HepG2 (cell line): Measurements from ENCODE around the gene TP53AIP1.

Experiments used
- CTCF ChIP-seq: sonication (generic); formaldehyde crosslinking; IDR thresholded peaks from 2 replicates; pipeline ENCODE4 v1.5.0; 2020; ENCODE audit warnings: mild to moderate bottlenecking, missing genetic modification reagents, moderate library complexity
- EP300 ChIP-seq, 3 experiments: sonication (generic) in 1 of 3; formaldehyde crosslinking in 1 of 3; IDR thresholded peaks; 2 replicates each; pipeline versions ENCODE4 v1.5.1 to v1.6.1; 2011 to 2020; ENCODE audit warnings: low read depth in 2 of 3, low read length in 2 of 3, borderline replicate concordance in 1 of 3, improper control_type of control experiment in 1 of 3, mild to moderate bottlenecking in 1 of 3, missing genetic modification reagents in 1 of 3, moderate library complexity in 1 of 3
- ESRRA ChIP-seq: sonication (generic); formaldehyde crosslinking; IDR thresholded peaks from 2 replicates; pipeline ENCODE4 v1.5.1; 2020; ENCODE audit warnings: mild to moderate bottlenecking, low read depth, missing genetic modification reagents
- HDAC1 ChIP-seq: sonication (generic); formaldehyde crosslinking; IDR thresholded peaks from 2 replicates; pipeline ENCODE4 v1.5.1; 2020; ENCODE audit warnings: mild to moderate bottlenecking, missing genetic modification reagents
- MYC ChIP-seq: sonication (generic); formaldehyde crosslinking; IDR thresholded peaks from 2 replicates; pipeline ENCODE4 v1.9.0; 2021; ENCODE audit warnings: missing genetic modification reagents, borderline replicate concordance
- RARG ChIP-seq: sonication (generic); formaldehyde crosslinking; IDR thresholded peaks from 2 replicates; pipeline ENCODE4 v1.4.0; 2020; ENCODE audit warnings: low read depth, mild to moderate bottlenecking, missing genetic modification reagents
- SKIL ChIP-seq: sonication (generic); formaldehyde crosslinking; IDR thresholded peaks from 2 replicates; pipeline ENCODE4 v1.8.0; 2022; ENCODE audit warnings: missing genetic modification reagents, mild to moderate bottlenecking, moderate library complexity, borderline replicate concordance
- TBP ChIP-seq: sonication (generic); formaldehyde crosslinking; IDR thresholded peaks from 2 replicates; pipeline ENCODE4 v1.5.0; 2020; ENCODE audit warnings: missing genetic modification reagents
- TGIF2 ChIP-seq: IDR thresholded peaks from 2 replicates; pipeline ENCODE4 v1.6.1; 2016; ENCODE audit warnings: control low read depth, missing compliant biosample characterization
- ZNF256 ChIP-seq: sonication (generic); formaldehyde crosslinking; conservative IDR thresholded peaks from 2 replicates; pipeline ENCODE4 v1.4.0; 2020; ENCODE audit warnings: missing genetic modification reagents
- ZNF639 ChIP-seq: conservative IDR thresholded peaks from 2 replicates; pipeline ENCODE4 v1.6.1; 2018; ENCODE audit warnings: missing genetic modification reagents
- ZNF644 ChIP-seq: IDR thresholded peaks from 2 replicates; pipeline ENCODE4 v1.6.1; 2016; ENCODE audit warnings: low read depth

GRCh38 chr11:128965485-128965884 is 22.8 kb upstream of the TP53AIP1 start:
- TF ChIP-seq ESRRA: no peak
- TF ChIP-seq HDAC1 (CRISPR knock-in tag): no peak
- no peak for TF ChIP-seq CTCF (CRISPR knock-in tag)
- TF ChIP-seq TBP (CRISPR knock-in tag): no peak
- TF ChIP-seq EP300 (IDR thresholded peaks at IDR 0.05; ENCODE audit: low read depth in 2 of 2, low read length in 2 of 2): no peak
- TF ChIP-seq EP300 (CRISPR knock-in tag; IDR thresholded peaks at IDR 0.05; ENCODE audit: borderline replicate concordance): no peak
- no peak for TF ChIP-seq ZNF639
- no peak for TF ChIP-seq MYC (CRISPR knock-in tag)
- TF ChIP-seq ZNF644 (CRISPR knock-in tag): no peak
- TF ChIP-seq SKIL (CRISPR knock-in tag): no peak
- no peak for TF ChIP-seq RARG (CRISPR knock-in tag)
- no peak for TF ChIP-seq TGIF2
- TF ChIP-seq ZNF256 (CRISPR knock-in tag): no peak
